ENCODE data around the gene RTTN. TPM values are rescaled to one million over a fixed set of nuclear protein-coding genes. Genes with fewer than 3 reads are reported as not detected.

RTTN gene
- polyA plus RNA-seq, 3 donors: 16.4 to 20.2 (median 19.0) TPM

Other genes starting within 250 kb of the RTTN start
- 10 to 100 TPM; 32.5 to 33.4 (median 33.0) TPM for gene SOCS6, start 83.4 kb upstream of the RTTN start, polyA plus RNA-seq (ENCODE audit: insufficient read length in 3 of 3)